WTC11 (cell line): ENCODE data around the gene PEX11B. TPM values are rescaled to one million over a fixed set of nuclear protein-coding genes. Genes with fewer than 3 reads are reported as not detected.

Experiments used
- ATAC-seq: fragments of 200-7000 bp; cut with Tn5 transposase; 2 replicates; pipeline ENCODE4 v1.10.0; 2021; ENCODE audit warnings: mild to moderate bottlenecking, moderate library complexity
- CTCF ChIA-PET: fragments of 300-600 bp; sonication (Branson Sonifier 250); formaldehyde crosslinking; loops from one replicate; lab custom pipeline; 2021; ENCODE audit warnings: antibody characterized with exemption; lab: Charles Lee
- POLR2A ChIA-PET: fragments of 350-600 bp; sonication (Branson Sonifier 250); formaldehyde crosslinking; loops from one replicate; lab custom pipeline; 2021; ENCODE audit warnings: antibody characterized with exemption; lab: Charles Lee
- DNase-seq: peaks from one replicate; pipeline ENCODE4 v3.0.0; 2021; ENCODE audit warnings: low spot score
- H3K27ac Mint-ChIP-seq: 2 replicates; pipeline ENCODE4 v1.8.0; 2021; ENCODE audit warnings: mixed read lengths
- H3K27me3 Mint-ChIP-seq: 2 replicates; pipeline ENCODE4 v1.8.0; 2021; ENCODE audit warnings: low read depth, mild to moderate bottlenecking, moderate library complexity, mixed read lengths
- H3K36me3 Mint-ChIP-seq: 2 replicates; pipeline ENCODE4 v1.8.0; 2021; ENCODE audit warnings: mixed read lengths
- H3K4me1 Mint-ChIP-seq: 2 replicates; pipeline ENCODE4 v1.8.0; 2022; ENCODE audit warnings: mixed read lengths
- H3K4me3 Mint-ChIP-seq: 2 replicates; pipeline ENCODE4 v1.8.0; 2021; ENCODE audit warnings: mild to moderate bottlenecking, moderate library complexity, mixed read lengths
- H3K9me3 Mint-ChIP-seq: 2 replicates; pipeline ENCODE4 v1.8.0; 2021; ENCODE audit warnings: mixed read lengths
- CBFB ChIP-seq: sonication (generic); formaldehyde crosslinking; IDR thresholded peaks from 2 replicates; pipeline ENCODE4 v1.8.1; 2022; ENCODE audit warnings: mild to moderate bottlenecking, low read depth, missing genetic modification reagents
- CREM ChIP-seq: sonication (generic); formaldehyde crosslinking; IDR thresholded peaks from 2 replicates; pipeline ENCODE4 v1.8.1; 2022; ENCODE audit warnings: mild to moderate bottlenecking, missing genetic modification reagents, moderate library complexity
- JAZF1 ChIP-seq: fragments of 250-450 bp; sonication (Bioruptor Pico); IDR thresholded peaks from 2 replicates; pipeline ENCODE4 v1.9.0; 2021; ENCODE audit warnings: moderate library complexity, mild to moderate bottlenecking, inconsistent platforms
- PRRX2 ChIP-seq: fragments of 250-450 bp; sonication (Bioruptor Pico); IDR thresholded peaks from 2 replicates; pipeline ENCODE4 v1.8.0; 2021; ENCODE audit warnings: mild to moderate bottlenecking
- SMAD4 ChIP-seq: sonication (generic); formaldehyde crosslinking; IDR thresholded peaks from 2 replicates; pipeline ENCODE4 v1.8.0; 2022; ENCODE audit warnings: mild to moderate bottlenecking, missing genetic modification reagents
- ZBTB21 ChIP-seq: sonication (generic); formaldehyde crosslinking; IDR thresholded peaks from 2 replicates; pipeline ENCODE4 v1.8.1; 2023; ENCODE audit warnings: mild to moderate bottlenecking, missing genetic modification reagents, borderline replicate concordance
- ZNF121 ChIP-seq: sonication (generic); formaldehyde crosslinking; IDR thresholded peaks from 2 replicates; pipeline ENCODE4 v1.8.0; 2023; ENCODE audit warnings: missing genetic modification reagents
- ZNF317 ChIP-seq: sonication (generic); formaldehyde crosslinking; IDR thresholded peaks from 2 replicates; pipeline ENCODE4 v1.8.1; 2023; ENCODE audit warnings: low read depth, mild to moderate bottlenecking, moderate library complexity, missing genetic modification reagents, borderline replicate concordance
- ZNF396 ChIP-seq: fragments of 250-450 bp; sonication (Bioruptor Pico); IDR thresholded peaks from 2 replicates; pipeline ENCODE4 v1.8.0; 2021; ENCODE audit warnings: mild to moderate bottlenecking, moderate library complexity, borderline replicate concordance
- total RNA-seq: library from RNA; stranded (reverse); gene quantifications from 3 replicates; pipeline ENCODE4 v1.2.3, GENCODE V29; 2021
- TF ChIP-seq, protein P1 (sequence below): sonication (generic); formaldehyde crosslinking; IDR thresholded peaks from 2 replicates; pipeline ENCODE4 v1.8.1; 2023; ENCODE audit warnings: mild to moderate bottlenecking, missing genetic modification reagents
- TF ChIP-seq, protein P2 (sequence below): sonication (generic); formaldehyde crosslinking; IDR thresholded peaks from 2 replicates; pipeline ENCODE4 v1.8.0; 2022; ENCODE audit warnings: mild to moderate bottlenecking, missing genetic modification reagents
- TF ChIP-seq, protein P3 (sequence below): fragments of 250-450 bp; sonication (Bioruptor Pico); IDR thresholded peaks from 2 replicates; pipeline ENCODE4 v1.8.0; 2021; ENCODE audit warnings: mild to moderate bottlenecking
- TF ChIP-seq, protein P4 (sequence below): sonication (generic); formaldehyde crosslinking; IDR thresholded peaks from 2 replicates; pipeline ENCODE4 v1.8.0; 2023; ENCODE audit warnings: missing genetic modification reagents, mild to moderate bottlenecking, borderline replicate concordance
- TF ChIP-seq, protein P5 (sequence below): fragments of 250-450 bp; sonication (Bioruptor Pico); IDR thresholded peaks from 2 replicates; pipeline ENCODE4 v1.9.0; 2021; ENCODE audit warnings: mild to moderate bottlenecking, borderline replicate concordance
- TF ChIP-seq, protein P6 (sequence below): sonication (generic); formaldehyde crosslinking; IDR thresholded peaks from 2 replicates; pipeline ENCODE4 v1.8.1; 2022; ENCODE audit warnings: mild to moderate bottlenecking, moderate library complexity, missing genetic modification reagents
- TF ChIP-seq, protein P7 (sequence below): sonication (generic); formaldehyde crosslinking; conservative IDR thresholded peaks from 2 replicates; pipeline ENCODE4 v1.8.1; 2022; ENCODE audit warnings: mild to moderate bottlenecking, missing genetic modification reagents

PEX11B gene
- total RNA-seq, 1 experiment from 2014 or later: 11.8 TPM

DNA sequence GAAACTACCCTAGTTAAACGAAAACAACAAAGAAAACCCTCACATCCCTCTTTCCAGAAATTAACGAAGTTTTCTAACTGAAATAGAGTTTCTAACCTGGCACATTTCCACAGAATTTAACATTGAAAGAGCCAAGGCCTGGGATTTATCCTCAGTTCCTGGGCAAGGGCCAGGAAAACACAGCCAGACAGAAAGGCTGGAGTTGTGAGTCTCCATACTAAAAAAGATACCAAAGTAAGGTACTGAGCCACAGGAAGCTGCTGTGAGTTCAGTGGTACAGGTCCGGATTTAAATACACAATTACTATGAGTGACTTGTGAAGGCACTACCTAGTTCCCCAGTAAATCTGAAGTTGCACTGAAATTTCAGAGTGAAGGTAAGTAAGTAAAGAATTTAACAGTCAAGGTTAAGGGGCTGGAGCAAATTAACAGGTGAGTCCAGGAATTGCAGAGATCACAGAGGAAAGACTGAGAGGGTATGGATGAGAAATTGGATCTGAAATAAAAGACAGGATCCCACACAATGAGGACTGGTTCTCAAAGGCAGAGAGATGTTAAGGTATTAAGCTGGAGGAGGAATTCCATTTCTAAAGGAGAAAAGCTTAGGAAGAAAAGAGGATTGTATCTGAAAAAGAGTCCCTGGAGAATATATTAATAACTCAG is 38.4 kb upstream of the PEX11B start:
- Mint-ChIP-seq H3K4me1 (peaks cover 27% of the 10 kb centered on the region), H3K4me3 (peak overlapping the region; percentile 70), H3K27ac (no peak overlapping the region), H3K36me3 (no peaks in the 10 kb centered on the region), H3K9me3 (no peaks in the 10 kb centered on the region), H3K27me3 (peaks cover 89% of the 10 kb centered on the region)
- TF ChIP-seq, protein P1, sequence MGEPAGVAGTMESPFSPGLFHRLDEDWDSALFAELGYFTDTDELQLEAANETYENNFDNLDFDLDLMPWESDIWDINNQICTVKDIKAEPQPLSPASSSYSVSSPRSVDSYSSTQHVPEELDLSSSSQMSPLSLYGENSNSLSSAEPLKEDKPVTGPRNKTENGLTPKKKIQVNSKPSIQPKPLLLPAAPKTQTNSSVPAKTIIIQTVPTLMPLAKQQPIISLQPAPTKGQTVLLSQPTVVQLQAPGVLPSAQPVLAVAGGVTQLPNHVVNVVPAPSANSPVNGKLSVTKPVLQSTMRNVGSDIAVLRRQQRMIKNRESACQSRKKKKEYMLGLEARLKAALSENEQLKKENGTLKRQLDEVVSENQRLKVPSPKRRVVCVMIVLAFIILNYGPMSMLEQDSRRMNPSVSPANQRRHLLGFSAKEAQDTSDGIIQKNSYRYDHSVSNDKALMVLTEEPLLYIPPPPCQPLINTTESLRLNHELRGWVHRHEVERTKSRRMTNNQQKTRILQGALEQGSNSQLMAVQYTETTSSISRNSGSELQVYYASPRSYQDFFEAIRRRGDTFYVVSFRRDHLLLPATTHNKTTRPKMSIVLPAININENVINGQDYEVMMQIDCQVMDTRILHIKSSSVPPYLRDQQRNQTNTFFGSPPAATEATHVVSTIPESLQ: no peak
- TF ChIP-seq, protein P2, sequence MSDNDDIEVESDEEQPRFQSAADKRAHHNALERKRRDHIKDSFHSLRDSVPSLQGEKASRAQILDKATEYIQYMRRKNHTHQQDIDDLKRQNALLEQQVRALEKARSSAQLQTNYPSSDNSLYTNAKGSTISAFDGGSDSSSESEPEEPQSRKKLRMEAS (CRISPR knock-in tag): no peak
- TF ChIP-seq SMAD4 (CRISPR knock-in tag) (no peak), ZNF121 (CRISPR knock-in tag) (no peak), ZNF396 (CRISPR knock-in tag) (no peak), PRRX2 (no peak)
- DNase-seq (no peak), ATAC-seq (no peak)
- CTCF ChIA-PET: interaction anchor here (1.4 to 2.8 kb wide), 6 partner anchors 7 to 112 kb away, joined by 9 to 17 read pairs (median 12); partner anchors contain the start of gene NUDT17
- POLR2A ChIA-PET: interaction anchor here (1.8 kb wide), 1 partner anchor 30 kb away, joined by 11 read pairs; the partner anchor contains the start of gene RBM8A

DNA sequence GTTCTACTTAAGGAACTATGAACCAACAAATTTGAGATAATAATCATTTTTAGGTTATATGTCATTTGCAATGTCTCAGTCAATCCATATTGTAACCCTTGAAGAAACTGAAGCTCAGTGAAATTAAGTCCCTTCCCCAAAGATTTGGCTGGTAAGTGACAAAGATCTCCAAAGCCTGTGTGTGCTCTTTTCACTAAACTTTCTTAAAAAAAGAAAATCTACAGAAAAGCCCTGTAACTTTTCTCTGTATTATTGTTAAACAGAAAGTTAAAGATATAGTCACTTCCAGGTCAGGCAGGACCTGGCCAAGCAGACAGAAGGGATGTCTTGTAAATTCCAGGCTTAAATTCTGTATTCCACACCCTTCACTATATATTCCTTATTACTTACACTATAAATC is 37.8 kb upstream of the PEX11B start:
- TF ChIP-seq, protein P3, sequence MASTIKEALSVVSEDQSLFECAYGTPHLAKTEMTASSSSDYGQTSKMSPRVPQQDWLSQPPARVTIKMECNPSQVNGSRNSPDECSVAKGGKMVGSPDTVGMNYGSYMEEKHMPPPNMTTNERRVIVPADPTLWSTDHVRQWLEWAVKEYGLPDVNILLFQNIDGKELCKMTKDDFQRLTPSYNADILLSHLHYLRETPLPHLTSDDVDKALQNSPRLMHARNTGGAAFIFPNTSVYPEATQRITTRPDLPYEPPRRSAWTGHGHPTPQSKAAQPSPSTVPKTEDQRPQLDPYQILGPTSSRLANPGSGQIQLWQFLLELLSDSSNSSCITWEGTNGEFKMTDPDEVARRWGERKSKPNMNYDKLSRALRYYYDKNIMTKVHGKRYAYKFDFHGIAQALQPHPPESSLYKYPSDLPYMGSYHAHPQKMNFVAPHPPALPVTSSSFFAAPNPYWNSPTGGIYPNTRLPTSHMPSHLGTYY (CRISPR knock-in tag): no peak
- TF ChIP-seq ZBTB21 (CRISPR knock-in tag) (no peak), CBFB (no peak), JAZF1 (CRISPR knock-in tag) (no peak), ZNF317 (no peak), CREM (CRISPR knock-in tag) (no peak)
- TF ChIP-seq, protein P4, sequence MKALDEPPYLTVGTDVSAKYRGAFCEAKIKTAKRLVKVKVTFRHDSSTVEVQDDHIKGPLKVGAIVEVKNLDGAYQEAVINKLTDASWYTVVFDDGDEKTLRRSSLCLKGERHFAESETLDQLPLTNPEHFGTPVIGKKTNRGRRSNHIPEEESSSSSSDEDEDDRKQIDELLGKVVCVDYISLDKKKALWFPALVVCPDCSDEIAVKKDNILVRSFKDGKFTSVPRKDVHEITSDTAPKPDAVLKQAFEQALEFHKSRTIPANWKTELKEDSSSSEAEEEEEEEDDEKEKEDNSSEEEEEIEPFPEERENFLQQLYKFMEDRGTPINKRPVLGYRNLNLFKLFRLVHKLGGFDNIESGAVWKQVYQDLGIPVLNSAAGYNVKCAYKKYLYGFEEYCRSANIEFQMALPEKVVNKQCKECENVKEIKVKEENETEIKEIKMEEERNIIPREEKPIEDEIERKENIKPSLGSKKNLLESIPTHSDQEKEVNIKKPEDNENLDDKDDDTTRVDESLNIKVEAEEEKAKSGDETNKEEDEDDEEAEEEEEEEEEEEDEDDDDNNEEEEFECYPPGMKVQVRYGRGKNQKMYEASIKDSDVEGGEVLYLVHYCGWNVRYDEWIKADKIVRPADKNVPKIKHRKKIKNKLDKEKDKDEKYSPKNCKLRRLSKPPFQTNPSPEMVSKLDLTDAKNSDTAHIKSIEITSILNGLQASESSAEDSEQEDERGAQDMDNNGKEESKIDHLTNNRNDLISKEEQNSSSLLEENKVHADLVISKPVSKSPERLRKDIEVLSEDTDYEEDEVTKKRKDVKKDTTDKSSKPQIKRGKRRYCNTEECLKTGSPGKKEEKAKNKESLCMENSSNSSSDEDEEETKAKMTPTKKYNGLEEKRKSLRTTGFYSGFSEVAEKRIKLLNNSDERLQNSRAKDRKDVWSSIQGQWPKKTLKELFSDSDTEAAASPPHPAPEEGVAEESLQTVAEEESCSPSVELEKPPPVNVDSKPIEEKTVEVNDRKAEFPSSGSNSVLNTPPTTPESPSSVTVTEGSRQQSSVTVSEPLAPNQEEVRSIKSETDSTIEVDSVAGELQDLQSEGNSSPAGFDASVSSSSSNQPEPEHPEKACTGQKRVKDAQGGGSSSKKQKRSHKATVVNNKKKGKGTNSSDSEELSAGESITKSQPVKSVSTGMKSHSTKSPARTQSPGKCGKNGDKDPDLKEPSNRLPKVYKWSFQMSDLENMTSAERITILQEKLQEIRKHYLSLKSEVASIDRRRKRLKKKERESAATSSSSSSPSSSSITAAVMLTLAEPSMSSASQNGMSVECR: no peak
- TF ChIP-seq, protein P5, sequence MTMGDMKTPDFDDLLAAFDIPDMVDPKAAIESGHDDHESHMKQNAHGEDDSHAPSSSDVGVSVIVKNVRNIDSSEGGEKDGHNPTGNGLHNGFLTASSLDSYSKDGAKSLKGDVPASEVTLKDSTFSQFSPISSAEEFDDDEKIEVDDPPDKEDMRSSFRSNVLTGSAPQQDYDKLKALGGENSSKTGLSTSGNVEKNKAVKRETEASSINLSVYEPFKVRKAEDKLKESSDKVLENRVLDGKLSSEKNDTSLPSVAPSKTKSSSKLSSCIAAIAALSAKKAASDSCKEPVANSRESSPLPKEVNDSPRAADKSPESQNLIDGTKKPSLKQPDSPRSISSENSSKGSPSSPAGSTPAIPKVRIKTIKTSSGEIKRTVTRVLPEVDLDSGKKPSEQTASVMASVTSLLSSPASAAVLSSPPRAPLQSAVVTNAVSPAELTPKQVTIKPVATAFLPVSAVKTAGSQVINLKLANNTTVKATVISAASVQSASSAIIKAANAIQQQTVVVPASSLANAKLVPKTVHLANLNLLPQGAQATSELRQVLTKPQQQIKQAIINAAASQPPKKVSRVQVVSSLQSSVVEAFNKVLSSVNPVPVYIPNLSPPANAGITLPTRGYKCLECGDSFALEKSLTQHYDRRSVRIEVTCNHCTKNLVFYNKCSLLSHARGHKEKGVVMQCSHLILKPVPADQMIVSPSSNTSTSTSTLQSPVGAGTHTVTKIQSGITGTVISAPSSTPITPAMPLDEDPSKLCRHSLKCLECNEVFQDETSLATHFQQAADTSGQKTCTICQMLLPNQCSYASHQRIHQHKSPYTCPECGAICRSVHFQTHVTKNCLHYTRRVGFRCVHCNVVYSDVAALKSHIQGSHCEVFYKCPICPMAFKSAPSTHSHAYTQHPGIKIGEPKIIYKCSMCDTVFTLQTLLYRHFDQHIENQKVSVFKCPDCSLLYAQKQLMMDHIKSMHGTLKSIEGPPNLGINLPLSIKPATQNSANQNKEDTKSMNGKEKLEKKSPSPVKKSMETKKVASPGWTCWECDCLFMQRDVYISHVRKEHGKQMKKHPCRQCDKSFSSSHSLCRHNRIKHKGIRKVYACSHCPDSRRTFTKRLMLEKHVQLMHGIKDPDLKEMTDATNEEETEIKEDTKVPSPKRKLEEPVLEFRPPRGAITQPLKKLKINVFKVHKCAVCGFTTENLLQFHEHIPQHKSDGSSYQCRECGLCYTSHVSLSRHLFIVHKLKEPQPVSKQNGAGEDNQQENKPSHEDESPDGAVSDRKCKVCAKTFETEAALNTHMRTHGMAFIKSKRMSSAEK (CRISPR knock-in tag): no peak
- TF ChIP-seq, protein P6, sequence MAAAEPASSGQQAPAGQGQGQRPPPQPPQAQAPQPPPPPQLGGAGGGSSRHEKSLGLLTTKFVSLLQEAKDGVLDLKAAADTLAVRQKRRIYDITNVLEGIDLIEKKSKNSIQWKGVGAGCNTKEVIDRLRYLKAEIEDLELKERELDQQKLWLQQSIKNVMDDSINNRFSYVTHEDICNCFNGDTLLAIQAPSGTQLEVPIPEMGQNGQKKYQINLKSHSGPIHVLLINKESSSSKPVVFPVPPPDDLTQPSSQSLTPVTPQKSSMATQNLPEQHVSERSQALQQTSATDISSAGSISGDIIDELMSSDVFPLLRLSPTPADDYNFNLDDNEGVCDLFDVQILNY (CRISPR knock-in tag): no peak
- TF ChIP-seq, protein P7, sequence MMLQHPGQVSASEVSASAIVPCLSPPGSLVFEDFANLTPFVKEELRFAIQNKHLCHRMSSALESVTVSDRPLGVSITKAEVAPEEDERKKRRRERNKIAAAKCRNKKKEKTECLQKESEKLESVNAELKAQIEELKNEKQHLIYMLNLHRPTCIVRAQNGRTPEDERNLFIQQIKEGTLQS (CRISPR knock-in tag): no peak
- H3K27me3 Mint-ChIP-seq: peaks cover 83% of the 10 kb centered on the region
- ATAC-seq (no peak), DNase-seq (no peak)
- H3K27ac Mint-ChIP-seq: no peak overlapping the region
- H3K9me3 Mint-ChIP-seq: no peaks in the 10 kb centered on the region
- POLR2A ChIA-PET: no interaction called here
- H3K36me3 Mint-ChIP-seq: no peaks in the 10 kb centered on the region
- H3K4me1 Mint-ChIP-seq: peaks cover 22% of the 10 kb centered on the region
- H3K4me3 Mint-ChIP-seq: no peak overlapping the region
- CTCF ChIA-PET: interaction anchor here (2.4 kb wide), 1 partner anchor 51 kb away, joined by 16 read pairs; no protein-coding TSS in a partner anchor
